ENCODE results near the gene B3GAT2. TPM values are rescaled to one million over a fixed set of nuclear protein-coding genes. Genes with fewer than 3 reads are reported as not detected.

B3GAT2 gene
- total and polyA plus RNA-seq, 12 donors, result under 0.01 to 0.14 (median 0.03) TPM; not detected in 6

GRCh38 chr6:70874181-70874913 lies 82.5 kb downstream of the B3GAT2 start:
- no peaks in the 10 kb centered on the region for H3K4me1 ChIP-seq (replicated peaks in 1 of 2)
- H3K27me3 ChIP-seq, result no peaks in the 10 kb centered on the region
- intact Hi-C loops (cut with DNase I), result no loop called here
- WGBS, 4 donors, result 47 to 68% (median 55%) methylated on average over 3 of the region's 3 CpGs
- peaks cover 0 to 9% (median 0%) of the 10 kb centered on the region in 3 donors for H3K9me3 ChIP-seq (replicated peaks in 1 of 3)
- TF ChIP-seq POLR2A (IDR thresholded peaks at IDR 0.05) (no peak), CTCF (IDR thresholded peaks at IDR 0.05) (no peak)
- H3K4me3 ChIP-seq, result no peak overlapping the region
- no peak for DNase-seq
- H3K36me3 ChIP-seq (replicated peaks in 1 of 2), result no peaks in the 10 kb centered on the region
- H3K27ac ChIP-seq, result no peak overlapping the region

DNA sequence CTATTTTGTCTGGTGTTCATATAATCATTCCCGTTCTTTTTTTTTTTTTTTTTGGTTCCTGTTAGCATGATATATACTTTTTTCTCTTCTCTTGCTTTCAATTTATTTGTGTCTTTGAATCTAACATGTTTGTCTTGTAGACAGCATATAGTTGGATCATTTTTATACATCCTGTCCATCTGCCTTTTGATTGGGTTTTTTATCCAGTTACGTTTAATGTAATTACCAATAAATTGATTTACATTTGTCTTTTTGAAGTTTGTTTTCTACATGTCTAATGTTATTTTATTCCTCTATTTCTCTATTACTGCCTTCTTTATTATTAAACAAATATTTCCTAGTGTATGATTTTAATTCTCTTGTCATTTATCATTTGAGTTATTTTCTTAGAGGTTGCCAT lies 84.4 kb downstream of the B3GAT2 start:
- Histone ChIP-seq H3K4me3 (no peak overlapping the region), H3K9me3 (replicated peaks in 1 of 3) (peaks cover 0 to 9% (median 0%) of the 10 kb centered on the region in 3 donors), H3K36me3 (replicated peaks in 1 of 2) (no peaks in the 10 kb centered on the region), H3K27me3 (no peaks in the 10 kb centered on the region), H3K4me1 (replicated peaks in 1 of 2) (no peaks in the 10 kb centered on the region), H3K27ac (no peak overlapping the region)
- no peak for DNase-seq
- intact Hi-C loops (cut with DNase I), result no loop called here
- TF ChIP-seq CTCF (IDR thresholded peaks at IDR 0.05), result no peak
- TF ChIP-seq POLR2A (IDR thresholded peaks at IDR 0.05), result no peak
- WGBS, 4 donors, result 92 to 95% (median 94%) methylated on average over 2 of the region's 2 CpGs

GRCh38 chr6:70864401-70864800 lies 92.5 kb downstream of the B3GAT2 start:
- no peak overlapping the region for H3K27ac ChIP-seq
- intact Hi-C loops (cut with DNase I), result no loop called here
- H3K36me3 ChIP-seq (replicated peaks in 1 of 2), result no peaks in the 10 kb centered on the region
- H3K9me3 ChIP-seq (replicated peaks in 1 of 3), result no peaks in the 10 kb centered on the region
- no peak for DNase-seq
- no peaks in the 10 kb centered on the region for H3K4me1 ChIP-seq (replicated peaks in 1 of 2)
- WGBS, 4 donors, result 69 to 91% (median 77%) methylated on average over 3 of the region's 3 CpGs
- no peak for TF ChIP-seq POLR2A (IDR thresholded peaks at IDR 0.05)
- no peak for TF ChIP-seq CTCF (IDR thresholded peaks at IDR 0.05)
- no peak overlapping the region for H3K4me3 ChIP-seq
- no peaks in the 10 kb centered on the region for H3K27me3 ChIP-seq

GRCh38 chr6:70863343-70863742 lies 93.5 kb downstream of the B3GAT2 start:
- Histone ChIP-seq H3K4me1 (replicated peaks in 1 of 2) (no peaks in the 10 kb centered on the region), H3K27me3 (no peaks in the 10 kb centered on the region), H3K27ac (no peak overlapping the region), H3K9me3 (replicated peaks in 1 of 3) (no peaks in the 10 kb centered on the region), H3K4me3 (no peak overlapping the region), H3K36me3 (replicated peaks in 1 of 2) (no peaks in the 10 kb centered on the region)
- WGBS, 4 donors, result 70 to 88% (median 78%) methylated on average over 3 of the region's 3 CpGs
- TF ChIP-seq CTCF (IDR thresholded peaks at IDR 0.05), result no peak
- TF ChIP-seq POLR2A (IDR thresholded peaks at IDR 0.05), result no peak
- no peak for DNase-seq
- intact Hi-C loops (cut with DNase I), result no loop called here

Measured in adrenal gland (tissue), 12 donors.